ENCODE measurements around the gene PRG3.

DNA sequence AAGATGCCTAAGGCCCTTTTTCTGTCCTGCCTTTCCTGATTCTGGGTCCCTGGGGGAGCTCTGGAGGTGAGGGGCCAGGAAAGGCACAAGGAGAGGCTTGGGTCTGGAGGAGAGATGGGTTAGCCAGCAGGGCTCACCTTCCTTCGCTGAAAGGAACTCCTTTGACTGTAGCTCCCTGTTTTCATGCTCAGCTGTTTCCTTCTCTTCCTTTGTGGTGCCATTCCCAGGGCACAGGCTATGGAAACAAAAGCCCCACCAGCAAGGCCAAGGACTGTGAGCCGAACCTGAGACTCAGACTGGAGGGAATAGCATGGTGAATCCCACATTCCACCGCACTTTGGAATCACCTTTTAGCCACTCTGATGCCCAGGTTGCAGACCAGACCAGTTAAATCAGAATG, 35.5 kb upstream of the PRG3 start:
- TF ChIP-seq, protein P1, sequence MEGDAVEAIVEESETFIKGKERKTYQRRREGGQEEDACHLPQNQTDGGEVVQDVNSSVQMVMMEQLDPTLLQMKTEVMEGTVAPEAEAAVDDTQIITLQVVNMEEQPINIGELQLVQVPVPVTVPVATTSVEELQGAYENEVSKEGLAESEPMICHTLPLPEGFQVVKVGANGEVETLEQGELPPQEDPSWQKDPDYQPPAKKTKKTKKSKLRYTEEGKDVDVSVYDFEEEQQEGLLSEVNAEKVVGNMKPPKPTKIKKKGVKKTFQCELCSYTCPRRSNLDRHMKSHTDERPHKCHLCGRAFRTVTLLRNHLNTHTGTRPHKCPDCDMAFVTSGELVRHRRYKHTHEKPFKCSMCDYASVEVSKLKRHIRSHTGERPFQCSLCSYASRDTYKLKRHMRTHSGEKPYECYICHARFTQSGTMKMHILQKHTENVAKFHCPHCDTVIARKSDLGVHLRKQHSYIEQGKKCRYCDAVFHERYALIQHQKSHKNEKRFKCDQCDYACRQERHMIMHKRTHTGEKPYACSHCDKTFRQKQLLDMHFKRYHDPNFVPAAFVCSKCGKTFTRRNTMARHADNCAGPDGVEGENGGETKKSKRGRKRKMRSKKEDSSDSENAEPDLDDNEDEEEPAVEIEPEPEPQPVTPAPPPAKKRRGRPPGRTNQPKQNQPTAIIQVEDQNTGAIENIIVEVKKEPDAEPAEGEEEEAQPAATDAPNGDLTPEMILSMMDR (IDR thresholded peaks at IDR 0.05): no peak
- TF ChIP-seq POLR2A (IDR thresholded peaks at IDR 0.05): no peak
